Endometrium (tissue), 2 donors: Measurements from ENCODE around the gene TIMM8B.
"Not testable (repeated sequence)": the region's sequence is repeated elsewhere in the genome, so short reads cannot be mapped to it uniquely, and the experiment has no call there.

ENCODE experiments used
- FAIRE-seq: peaks from 2 replicates; lab custom pipeline; 2012; peaks lifted over from hg19 to GRCh38; lab: Jason Lieb, UNC
- donor health status: control.
- donor health status: control.

The TIMM8B gene

GRCh38 chr11:112073941-112074811 is 12.4 kb downstream of the TIMM8B start, which contains the start of the genes NKAPD1 and PIH1D2:
TSS of gene NKAPD1 (plus strand) at chr11:112074299. CDS start at chr11:112075575, 1,276 bp downstream.
TSS of gene PIH1D2 (minus strand) at chr11:112074017. CDS start at chr11:112073174, 843 bp downstream.
- no peak for FAIRE-seq

DNA sequence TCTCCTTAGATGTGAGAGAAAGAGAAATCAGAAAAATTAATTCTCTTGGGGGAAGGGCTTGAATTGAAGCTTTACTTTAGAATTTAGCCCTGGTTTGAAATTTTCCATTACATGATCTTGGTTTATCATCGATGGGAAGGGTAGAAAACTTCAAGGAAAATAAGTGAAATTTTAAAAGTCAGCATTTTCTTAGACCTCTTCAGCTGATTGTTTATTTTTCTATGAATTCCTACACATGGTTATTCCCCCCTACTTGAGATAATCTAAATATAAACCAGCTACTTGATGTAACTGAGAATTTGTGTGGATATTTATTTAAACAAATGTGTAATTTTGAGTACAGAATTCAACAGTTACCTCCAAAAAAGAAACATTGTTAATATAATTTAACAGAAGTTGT is 23.6 kb downstream of the TIMM8B start:
- no peak for FAIRE-seq

DNA sequence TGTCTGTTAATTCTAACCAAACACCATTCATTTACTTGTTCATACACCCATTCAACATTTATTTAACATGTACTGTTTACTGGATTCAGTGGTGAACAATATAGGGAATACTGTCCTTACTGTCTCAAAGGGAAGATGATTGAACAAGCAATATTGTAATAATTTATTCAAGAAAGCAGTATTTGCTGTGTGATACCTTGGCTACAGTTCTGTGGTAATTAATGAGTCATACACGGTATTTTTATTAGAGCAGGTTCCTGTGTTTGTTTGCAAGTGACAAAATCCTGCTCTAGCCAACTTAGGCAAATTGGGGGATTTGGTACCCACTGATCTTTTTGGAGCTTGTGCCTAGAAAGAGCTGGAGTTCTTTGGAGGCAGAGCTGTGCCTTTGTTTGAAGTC is 28.5 kb downstream of the TIMM8B start:
- FAIRE-seq = no peak

DNA sequence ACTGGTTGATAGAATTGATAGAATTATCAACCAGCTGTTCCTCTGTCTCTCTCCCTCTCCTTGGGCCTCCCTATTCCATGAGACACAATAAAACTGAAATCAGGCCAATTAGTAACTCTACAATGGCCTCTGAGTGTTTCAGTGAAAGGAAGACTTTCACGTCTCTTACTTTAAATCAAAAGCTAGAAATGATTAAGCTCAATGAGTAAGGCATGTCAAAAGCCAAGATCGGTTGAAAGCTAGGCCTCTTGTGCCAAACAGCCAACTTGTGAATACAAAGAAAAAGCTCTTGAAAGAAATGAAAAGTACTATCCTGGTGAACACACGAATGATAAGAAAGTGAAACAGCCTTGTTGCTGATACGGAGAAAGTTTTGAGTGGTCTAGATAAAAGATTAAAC is 29.4 kb downstream of the TIMM8B start:
- no peak for FAIRE-seq

GRCh38 chr11:112051768-112052167 is 34.8 kb downstream of the TIMM8B start:
- no peak for FAIRE-seq

DNA sequence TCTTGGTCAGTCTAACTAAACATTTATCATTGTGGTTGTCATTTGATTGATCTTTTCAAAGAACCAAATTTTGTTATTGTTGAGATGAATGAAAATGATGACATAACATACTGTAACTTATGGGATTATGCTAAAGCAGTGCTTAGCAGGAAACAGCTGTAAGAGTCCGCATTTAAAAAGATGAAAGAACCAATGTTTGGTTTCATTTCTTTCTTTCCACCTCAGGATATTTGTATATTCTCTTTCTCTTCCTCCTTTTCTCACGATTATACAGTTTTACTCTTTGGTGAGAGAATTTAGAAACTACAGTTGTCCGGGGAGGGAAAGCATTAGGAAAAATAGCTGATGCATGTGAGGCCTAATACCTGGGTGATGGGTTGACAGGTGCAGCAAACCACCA is 35.8 kb downstream of the TIMM8B start:
- no peak for FAIRE-seq

GRCh38 chr11:112049777-112050176 is 36.8 kb downstream of the TIMM8B start:
- FAIRE-seq = no peak

DNA sequence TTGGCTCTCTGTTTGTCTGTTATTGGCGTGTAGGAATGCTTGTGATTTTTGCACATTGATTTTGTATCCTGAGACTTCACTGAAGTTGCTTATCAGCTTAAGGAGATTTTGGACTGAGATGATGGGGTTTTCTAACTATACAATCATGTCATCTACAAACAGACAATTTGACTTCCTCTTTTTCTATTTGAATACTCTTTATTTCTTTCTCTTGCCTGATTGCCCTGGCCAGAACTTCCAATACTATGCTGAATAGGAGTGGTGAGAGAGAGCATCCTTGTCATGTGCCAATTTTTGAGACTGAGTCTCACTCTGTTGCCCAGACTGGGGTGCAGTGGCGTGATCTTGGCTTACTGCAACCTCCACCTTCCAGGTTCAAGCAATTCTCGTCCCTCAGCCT is 38.3 kb downstream of the TIMM8B start:
- not testable (repeated sequence) for FAIRE-seq

GRCh38 chr11:112046647-112047046 is 39.9 kb downstream of the TIMM8B start:
- FAIRE-seq = not testable (repeated sequence)

GRCh38 chr11:112044961-112045360 is 41.6 kb downstream of the TIMM8B start:
- FAIRE-seq = no peak

- FAIRE-seq = no peak
Measured at GRCh38 chr11:112042961-112043304, 43.6 kb downstream of the TIMM8B start.

DNA sequence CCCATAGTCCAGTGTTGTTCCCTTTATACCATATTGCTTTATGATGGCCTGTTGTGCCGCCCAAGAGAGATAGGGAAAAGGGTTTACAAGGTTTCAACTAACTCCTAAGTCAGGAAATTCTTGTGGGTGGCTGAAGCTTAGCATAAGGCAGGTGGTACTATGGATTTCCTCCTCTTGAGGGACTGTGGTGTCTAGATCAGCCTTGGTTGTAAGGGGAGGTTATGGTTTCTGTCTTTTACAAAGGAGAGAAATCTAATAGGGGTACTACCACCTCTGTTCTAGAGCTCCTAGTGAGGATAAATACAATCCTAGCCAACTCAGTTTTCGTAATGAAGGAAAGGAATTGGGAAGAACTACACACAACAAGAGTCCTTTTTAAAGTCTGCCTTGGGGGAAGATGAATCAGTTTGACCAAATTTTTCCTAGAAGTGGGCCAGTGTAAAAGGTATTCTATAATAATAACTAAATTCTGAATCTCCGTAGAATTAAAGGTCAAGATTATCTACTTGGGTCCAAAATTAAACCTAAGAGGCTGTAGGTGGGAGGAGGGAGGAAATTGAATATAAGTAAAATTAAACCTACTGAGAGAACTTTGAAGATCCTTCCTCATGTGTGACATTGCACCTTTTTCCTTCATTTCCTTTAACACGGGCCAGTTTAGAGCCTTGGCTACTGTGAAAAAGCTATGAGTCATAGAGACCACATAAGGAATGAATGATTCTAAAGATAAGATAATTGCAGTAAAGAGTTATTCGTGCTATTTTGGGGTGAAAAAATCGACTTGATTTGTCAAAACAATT is 44.2 kb downstream of the TIMM8B start:
- FAIRE-seq = no peak

- FAIRE-seq = no peak
Measured at GRCh38 chr11:112037527-112037926, 49.0 kb downstream of the TIMM8B start.
